NCI-H524 treated with DMSO at 0.1 percent for 48 hours (cell line): ENCODE data around the gene IQSEC3.
A peak's percentile ranks its signal among the peaks of the same experiment; 100 is the strongest.

Experiments used
- DNase-seq: peaks from one replicate; lab custom pipeline; 2025; lab: John Stamatoyannopoulos, UW

IQSEC3 gene

DNA sequence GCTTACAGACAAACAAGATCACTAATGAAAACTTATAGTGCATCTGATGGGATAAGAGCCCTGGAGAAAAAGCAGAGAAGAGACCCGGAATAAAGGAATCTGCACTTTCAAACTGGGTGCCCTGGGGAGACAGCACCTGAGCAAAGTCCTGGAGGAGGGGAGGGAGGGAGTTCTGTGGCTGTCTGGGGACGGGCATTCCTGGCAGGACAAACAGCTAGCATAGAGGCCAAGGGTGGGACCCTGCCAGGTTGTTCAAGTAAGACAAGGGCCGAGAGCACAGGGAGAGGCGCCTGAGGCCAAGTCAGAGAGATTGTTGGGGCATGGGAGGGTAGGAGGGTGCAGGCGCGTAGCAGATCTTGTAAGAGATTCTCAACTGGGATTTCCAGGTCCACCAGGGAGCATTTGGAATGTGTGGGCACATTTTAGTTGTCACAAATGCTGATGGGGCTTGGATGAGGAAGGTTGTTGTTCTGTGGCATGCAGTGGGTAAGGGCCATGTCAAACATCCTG, 14.2 kb downstream of the IQSEC3 start:
- no peak for DNase-seq

DNA sequence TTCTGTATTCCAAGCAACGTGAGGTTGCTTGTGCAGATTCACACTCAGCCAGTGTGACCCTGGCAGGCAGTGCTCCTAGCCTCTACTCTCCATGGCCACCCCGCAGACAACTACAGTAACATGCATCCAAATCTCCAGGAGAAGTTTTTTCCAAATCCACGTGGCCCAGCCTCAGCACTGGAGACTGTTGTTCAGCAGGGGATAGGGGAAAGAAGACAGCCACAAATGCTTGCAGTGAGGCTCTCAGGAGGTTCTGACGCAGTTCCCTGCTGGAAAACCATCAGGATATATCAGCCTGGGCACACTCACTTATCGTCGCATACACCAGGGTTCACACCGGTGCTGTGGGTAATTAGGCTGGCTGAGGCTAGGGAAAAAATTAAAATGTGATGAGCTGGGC, 16.2 kb downstream of the IQSEC3 start:
- DNase-seq: no peak

DNA sequence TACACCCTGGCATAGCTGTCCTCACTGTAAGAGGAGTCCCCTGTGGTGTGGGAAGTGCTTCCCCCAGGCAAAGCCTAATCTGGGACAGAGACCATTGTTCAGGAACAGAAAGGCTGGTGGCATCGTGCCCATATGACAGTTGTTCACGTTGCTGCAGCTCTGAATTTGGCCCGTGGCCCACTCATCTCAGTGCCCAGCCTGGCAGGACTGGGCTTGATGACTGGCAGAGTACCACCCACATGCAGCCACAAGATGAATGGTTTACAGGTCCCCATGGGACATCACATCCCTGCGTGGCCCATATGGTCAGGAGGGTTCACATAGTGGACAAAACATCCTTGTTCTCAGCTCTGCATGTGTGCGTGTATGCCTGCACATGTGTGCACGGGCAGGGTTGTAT, 17.5 kb downstream of the IQSEC3 start:
- no peak for DNase-seq

DNA sequence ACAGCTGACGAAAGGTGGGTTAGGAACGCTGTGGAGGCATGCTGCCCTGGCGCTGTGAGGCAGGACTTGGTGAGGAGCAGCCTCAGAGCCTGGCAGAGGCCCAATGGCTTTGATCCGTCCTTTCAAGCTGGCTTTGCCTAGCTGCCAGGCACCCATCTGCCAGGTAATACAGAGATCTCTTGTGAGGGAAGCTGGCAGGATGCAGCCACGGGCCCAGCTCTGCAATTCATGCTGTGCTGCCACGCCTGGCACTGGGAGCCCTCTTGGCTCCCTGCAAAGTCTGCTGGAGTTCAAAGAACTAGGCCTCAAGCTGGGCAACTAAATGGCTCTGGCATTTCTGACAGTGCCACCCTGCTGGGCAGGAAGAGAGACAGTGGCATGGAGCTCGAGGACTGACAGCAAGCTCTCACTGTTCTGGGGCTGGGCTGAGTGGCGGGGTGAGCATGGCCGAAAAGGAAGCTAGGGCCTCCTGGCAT, 18.7 kb downstream of the IQSEC3 start:
- DNase-seq: no peak

DNA sequence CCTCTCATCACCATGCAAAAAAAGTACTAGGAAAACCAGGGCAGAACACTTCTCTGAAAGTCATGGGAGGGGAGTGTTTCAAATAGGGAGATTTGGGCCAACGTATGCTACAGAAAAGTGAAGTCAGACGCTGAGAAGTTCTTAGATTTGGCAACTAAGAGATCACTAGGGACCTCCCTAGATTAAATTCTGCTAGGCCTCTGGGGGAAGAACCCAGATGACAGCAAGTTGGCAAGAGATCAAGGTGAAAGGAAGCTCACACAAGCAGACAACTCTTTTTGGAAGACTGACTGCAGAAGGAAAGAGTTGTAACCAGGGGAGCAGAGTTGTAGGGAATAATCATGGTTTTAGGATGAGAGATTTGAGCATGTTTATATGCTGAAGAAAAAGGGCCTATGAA, 20.7 kb downstream of the IQSEC3 start:
- no peak for DNase-seq

DNA sequence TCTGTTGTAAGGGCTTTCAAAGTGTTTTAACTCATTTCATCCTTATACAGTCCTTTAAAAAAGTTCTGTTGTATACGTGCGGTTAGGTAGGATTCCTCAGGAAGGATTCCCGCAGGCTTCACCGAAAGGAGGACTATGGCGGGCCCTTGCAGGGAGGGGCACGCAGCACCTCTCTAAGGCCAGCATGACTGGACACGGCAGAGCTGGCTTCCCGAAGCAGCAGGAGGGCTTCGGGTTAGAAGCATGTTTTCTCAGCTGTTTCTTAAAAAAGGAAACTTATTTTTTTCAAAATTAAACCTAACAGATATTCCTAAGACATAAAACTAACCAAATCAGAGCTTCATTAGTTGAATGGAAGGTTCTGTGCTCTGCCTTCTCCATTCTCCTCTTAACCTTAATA, 21.3 kb downstream of the IQSEC3 start:
- no peak for DNase-seq

DNA sequence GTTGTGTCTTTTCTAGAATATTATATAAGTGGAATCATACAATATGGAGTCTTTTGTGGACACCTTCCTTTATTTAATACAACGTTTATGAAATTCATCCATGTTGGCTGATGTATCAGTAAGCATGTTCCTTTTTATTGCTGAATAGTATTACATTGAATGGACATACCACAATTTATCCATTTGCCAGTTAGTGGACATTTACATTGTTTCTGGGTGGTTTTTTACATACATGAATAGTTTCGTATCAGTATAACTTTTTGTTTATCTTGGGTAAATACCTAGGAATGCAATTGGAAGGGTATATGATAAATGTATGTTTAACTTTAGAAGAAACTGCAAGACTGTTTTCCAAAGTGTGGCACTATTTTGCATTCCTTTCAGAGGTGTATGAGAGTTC, 23.1 kb downstream of the IQSEC3 start:
- no peak for DNase-seq

DNA sequence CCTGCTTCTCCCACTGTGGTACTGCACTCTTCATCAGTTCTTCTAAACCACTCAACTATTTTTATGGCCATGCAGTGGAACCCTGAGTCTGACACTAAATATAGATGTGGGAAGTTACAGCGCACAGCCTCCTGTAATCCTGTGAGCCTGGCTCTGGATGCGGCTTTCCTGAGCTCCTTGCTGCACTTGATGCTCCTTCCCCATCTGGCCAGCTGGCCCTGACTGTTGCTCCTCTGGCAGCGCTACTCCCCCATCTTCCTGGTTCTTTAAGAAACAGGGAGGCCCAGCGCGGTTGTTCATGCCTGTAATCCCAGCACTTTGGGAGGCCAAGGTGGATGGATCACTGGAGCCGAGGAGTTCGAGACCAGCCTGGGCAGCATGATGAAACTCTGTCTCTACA, 24.6 kb downstream of the IQSEC3 start:
- DNase-seq: peak; percentile 34

DNA sequence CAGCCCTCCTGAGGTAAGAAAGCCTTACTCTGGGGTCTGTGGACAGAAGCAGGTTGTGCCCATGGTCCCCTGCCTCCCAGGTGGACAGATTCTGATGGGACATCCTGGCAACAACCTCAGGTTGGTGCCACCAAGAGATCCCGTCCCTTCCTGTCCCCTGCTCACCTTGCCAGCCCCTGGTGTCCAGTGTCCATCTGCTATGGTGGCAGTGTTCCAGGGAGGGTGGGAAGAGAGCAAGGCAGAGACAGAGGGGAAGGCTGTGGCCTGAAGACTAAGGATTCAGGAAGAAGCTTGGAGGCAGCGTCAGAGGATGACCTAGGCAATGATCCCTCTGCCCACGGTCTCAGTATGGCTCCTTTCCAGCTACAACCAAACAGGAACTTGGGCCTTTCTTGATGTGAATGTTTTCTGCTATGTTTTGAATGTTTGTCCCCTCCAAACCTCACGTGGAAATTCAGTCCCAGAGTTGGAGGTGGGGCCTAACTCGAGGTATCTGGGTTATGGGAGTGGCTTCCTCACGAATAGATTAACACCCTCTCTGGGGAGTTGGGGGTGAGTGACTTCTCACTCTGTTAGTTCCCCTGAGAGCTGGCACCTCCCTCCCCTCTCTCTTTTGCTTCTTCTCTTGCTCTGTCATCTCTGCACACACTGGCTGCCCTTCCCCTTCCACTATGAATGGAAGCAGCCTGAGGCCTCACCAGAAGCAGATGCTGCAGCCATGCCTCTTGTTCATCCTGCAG, 26.9 kb downstream of the IQSEC3 start:
- no peak for DNase-seq

DNA sequence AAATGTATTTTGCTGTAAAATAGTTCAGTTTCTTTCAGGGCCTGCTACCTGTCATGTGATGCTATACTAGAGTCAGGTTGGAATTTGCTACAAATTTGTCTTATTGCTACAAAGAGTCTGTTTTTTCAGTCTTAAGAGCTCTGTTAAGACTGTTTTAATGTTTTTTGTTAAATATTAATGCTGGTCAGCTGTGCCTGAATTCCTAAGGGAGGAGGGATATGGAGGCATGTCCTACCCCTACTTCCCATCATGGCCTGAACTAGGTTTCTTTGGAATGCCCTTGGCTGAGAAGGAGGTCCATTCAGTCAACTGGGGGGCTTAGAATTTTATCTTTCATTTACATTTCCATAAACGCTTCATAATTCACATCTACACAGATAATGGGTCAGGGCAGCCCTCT, 30.0 kb downstream of the IQSEC3 start:
- no peak for DNase-seq

DNA sequence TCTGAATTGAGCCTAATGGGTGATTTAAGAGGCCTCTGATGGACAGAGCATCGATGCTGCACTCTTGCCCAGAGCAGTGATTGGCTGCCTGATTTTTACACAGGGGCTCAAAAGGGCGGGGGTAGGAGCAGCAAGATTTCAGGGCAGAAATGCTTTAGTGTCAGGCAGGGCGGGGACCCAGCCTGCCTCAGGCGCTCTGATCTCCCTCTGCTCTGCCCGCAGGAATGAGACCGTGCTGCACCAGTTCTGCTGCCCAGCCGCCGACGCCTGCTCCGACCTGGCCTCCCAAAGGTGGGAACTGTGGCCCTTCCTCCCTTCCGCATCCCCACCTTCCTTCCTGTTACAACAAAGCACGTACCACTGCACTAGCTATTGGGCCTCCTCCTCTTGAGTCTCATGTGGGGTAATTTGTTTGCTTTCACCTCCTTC, 32.4 kb downstream of the IQSEC3 start:
- no peak for DNase-seq

DNA sequence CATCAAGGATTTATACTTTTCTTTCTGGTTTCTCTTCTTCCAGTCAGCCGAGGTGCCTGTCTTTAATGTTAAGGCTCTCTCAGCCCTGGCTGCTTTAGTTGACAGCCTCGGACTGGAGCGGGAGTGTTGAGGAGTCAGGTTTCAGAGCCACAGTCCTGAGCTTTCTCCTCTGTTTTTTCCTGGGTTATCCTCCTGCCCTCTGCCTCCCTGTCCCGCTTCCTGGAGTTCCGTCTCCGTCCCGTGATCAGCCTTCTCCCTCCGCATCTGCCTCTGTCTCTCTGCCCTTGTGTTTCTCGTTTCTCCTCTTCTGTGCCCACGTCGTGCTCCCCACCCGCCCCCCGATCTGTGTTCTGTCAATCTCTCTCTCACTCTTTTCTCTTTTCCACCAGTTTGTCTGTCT, 33.0 kb downstream of the IQSEC3 start:
- no peak for DNase-seq

DNA sequence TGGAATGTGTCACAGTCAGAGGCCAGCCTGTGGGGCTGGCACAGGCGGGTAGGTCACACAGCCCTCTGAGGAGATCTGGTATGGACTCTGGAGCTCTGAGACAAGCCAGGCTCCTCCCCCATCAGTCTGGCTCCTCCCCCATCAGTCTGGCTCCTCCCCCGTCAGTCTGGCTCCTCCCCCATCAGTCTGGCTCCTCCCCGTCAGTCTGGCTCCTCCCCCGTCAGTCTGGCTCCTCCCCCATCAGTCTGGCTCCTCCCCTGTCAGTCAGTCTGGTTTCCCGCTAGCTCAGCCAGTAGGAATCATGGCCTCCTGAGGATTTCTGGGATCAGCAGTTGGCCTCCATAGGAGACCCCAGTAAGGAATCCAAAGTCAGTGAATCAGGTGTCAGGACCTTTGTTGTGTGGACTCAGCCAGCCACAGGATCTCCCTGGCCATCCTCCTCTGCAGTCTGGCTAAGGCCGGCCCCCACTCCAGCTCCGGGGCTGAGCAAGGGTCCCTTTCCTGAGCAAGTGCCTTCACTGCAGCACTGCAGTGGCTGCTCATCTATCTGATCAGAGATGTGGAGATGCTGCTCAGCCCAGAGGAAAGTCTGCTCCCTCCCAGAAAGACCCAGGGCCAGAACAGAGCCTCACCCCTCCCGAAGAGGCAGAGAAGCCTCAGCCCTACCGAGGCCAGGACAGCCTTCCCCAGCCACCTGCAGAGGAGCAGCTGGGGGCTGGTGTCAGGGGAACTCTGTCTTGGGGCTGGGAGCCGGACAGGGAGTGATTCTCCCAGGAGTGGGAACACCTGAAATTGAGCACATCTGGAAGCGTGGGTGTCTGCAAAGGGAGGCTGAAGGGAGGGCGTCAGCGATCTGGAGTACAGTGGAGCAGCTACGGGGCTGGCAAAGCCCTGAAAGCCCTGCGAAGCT, 35.7 kb downstream of the IQSEC3 start:
- DNase-seq: no peak

DNA sequence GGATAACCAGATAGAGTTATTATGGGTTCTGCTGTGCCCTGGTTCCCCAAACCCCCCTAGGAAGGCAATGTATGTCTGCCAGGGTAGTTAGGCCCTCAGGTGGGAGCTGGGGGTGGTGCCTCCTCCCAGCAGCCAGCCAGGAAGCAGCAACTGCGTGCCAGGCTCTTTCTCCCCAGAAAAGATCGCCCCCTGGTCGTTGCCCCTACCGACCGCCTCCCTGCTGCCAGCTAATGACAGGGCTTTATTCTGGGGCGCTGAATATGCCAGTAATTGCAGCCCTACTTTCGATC, 36.3 kb downstream of the IQSEC3 start:
- DNase-seq: no peak

DNA sequence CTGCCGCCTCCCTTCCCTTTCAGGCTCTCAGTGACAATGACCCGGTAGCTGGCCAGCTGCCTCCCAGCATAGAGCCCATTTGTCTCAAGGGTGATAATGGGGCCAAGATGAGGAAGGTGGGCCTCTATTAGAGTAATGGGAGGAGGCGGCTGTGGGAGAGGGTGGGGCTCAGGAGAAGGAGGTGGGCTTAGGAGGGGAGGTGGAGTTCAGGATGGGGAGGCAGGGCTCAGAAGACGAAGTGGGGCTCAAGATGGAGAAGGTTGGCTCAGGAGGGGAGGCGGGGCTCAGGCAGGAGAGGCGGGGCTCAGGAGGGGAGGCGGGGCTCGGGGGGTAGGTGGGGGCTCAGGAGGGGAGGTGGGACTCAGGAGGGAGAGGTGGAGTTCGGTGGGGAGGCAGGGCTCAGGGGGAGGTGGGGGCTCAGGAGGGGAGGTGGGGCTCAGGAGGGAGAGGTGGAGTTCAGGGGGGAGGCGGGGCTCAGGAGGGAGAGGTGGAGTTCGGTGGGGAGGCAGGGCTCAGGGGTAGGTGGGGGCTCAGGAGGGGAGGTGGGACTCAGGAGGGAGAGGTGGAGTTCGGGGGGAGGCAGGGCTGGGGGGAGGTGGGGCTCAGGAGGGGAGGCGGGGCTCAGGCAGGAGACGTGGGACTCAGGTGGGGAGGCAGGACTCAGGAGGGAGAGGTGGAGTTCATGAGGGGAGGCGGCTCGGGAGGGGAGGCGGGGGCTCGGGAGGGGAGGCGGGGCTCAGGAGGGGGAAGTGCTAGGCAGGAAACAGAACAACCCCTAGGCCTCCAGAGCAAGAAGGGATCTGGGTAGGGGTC, 36.8 kb downstream of the IQSEC3 start:
- no peak for DNase-seq

DNA sequence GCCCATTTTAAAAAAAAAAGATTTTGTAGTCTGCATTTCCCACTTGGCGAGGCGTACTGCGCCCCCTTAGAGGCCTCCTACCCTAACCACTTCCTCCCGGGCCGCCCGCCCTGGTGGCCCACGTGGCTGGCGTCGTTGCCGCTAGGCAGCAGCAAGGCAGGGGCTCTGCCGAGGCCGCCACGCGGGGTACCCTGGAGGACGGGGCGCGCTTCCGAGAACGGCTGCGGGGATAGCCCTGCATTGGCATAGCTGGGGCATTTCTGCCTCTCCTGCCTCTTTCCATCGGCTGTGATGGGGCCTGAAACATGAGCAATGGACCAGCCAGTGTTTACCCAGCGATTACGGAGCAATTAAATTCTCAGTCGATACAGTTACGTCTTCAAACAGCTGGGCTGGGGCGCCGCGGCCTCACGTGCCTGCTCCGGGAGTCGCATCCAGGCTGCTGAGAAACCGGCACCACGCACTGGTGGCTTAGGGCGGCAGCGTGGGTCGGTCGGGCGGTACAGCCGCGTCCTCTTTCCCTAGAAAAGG, 38.0 kb downstream of the IQSEC3 start:
- peak; percentile 27 for DNase-seq

DNA sequence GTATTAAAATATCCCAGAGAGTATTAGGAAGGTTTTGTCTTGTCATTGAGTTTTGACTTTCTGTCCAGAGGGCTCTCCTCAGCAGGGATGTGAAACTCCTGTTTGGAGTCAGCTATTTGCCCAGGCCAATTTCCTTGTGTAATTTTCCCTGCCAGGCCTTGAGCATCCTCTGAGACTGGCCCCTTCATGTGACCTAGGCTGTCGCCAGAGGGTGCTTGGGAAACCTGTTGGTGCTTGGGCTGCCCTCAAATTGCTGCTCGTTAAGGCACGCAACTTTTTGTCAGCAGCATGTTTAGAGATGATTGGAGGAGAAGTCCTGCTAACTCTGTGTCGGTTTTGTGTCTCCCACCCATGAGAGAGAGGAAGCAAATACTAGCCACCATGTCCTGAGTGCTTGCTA, 39.1 kb downstream of the IQSEC3 start:
- no peak for DNase-seq

DNA sequence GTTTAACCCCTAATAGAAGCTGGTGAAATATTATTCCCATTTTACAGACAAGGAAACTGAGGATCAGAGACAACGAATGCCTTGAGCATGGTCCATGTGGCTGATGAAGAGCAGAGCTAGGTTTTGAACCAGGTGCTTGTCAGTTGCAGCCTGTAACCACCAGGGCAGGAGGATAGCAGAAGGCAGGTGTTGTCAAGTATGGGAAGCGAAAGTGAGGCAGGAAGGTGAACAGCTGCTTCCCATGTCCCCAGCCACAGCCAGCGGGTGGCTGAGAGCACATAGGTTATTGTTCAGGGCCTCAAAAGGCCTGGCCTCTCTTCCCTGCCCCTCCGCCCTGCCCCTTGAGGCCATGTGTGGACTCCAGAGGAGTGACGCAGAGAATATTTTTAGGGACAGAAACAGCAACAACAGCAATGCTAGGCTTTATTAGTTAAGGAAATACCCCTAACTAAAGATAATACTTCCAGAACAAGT, 39.6 kb downstream of the IQSEC3 start:
- no peak for DNase-seq

DNA sequence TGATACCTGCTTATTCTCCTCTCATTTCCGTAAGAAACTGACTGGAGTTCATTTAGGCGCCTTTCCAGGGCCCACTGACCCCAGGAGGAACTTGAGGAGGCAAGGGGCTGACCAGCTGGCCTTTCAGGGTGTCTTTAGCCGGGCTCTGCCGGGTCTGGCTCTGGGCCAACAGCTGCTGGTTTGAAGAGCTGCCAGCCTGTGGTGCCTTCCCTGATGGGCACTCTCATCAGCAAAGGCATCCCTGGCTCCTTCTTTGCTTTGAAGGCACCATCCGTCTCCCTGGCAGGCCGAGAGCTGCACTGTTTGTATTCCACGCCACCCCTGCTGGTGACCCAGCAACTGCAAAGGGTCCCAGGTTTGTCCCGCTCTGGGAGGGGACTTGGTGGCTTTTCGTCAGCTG, 42.0 kb downstream of the IQSEC3 start:
- no peak for DNase-seq

DNA sequence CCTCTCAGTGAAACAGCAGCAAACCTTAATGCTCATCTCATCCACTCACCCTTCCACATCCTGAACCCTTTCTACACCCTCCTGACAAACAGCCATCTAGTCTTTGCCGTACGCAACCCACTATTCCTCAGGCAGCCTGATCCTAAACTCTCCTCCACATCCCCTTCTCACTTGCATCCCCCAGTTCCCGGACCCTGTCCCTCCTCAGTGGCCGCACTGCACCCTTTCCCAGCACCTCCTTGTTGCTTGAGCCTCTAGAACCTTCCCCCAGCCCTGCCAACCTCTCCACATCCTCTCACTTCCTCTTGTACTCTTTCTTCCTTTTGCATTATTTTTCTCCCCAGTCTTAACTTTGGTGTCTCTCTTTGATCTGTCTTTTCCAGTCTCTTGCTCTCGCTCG, 42.9 kb downstream of the IQSEC3 start:
- no peak for DNase-seq

DNA sequence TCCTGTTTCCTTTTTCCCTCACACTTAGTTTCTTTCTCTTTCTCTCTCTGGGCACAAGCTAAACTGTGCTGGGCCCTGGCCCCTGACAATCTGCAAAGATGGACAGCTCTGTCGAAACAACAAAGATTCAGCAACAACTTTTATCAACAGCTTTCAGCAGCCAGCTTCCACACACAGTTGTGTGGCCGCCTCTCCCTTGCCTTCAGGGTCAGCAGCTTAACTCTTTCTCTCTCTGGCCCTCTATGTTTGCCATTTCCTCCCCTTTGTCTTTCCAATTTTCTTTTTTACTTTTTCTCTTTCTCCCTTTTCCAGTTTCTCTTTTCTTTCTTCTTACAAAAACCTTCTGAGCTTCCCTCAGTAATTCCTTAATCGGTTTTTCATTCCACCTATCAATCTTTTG, 43.3 kb downstream of the IQSEC3 start:
- no peak for DNase-seq
